ENCODE data around the gene AHDC1. TPM values are rescaled to one million over a fixed set of nuclear protein-coding genes. Genes with fewer than 3 reads are reported as not detected.

AHDC1 gene
- total RNA-seq, 5 donors from 2014 or later (not counting 1 experiment from before 2014, with no cell fraction given), result 21.9 to 26.4 (median 23.1) TPM

DNA sequence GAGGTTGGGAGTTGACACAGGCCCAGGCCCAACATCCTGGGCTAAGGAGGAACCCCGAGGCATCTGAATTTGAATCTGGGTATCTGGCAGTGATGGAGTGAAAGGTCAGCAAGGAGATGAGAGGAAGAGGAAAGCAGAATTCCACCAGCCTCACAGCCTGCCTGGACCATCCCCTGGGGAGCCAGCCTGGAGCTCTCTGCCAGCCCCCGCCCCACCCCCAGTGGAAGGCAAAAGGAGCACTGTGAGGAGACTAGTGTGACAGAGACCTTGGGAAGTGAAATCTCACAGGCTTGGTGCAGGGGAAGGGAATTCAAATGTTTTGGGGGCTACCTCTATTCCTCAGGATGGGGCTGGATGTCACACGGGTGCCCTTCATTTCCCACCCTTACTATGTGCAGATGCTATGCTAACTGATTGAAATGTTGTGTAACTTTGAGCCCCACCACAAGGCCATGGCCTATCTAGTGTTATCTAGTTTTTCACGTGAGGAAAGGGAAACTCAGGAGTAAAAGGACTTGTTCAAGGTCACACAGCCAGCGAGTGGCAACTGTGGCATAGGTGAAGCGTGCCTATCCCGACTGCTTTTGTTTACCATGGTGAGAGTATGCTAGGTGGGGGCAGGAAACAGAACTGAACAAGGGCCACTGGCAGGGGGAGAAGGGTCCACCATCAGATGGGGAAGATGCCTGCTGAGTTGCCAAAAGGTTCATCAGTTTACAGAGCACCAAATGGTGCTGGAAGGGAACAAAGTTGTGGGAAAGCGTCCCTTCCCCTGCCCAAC lies 29.8 kb downstream of the AHDC1 start:
- peaks cover 7 to 24% of the 10 kb centered on the region in 2 experiments for H3K4me1 ChIP-seq (ENCODE audit: control insufficient read depth in 1 of 2, extremely low read depth in 1 of 2, insufficient read depth in 2 of 2, low read length in 2 of 2)
- ChIA-PET POLR2A (no interaction called here), CTCF (interaction anchor here (0.6 to 0.9 kb wide), 3 partner anchors 88 to 194 kb away, joined by 3 to 5 read pairs (median 5); no protein-coding TSS in a partner anchor)
- WGBS (ENCODE audit: insufficient coverage), result 89% methylated on average over 4 of the region's 8 CpGs
- H3K4me1 Mint-ChIP-seq, result peaks cover 33 to 42% (median 39%) of the 10 kb centered on the region in 3 donors
- no peaks in the 10 kb centered on the region for H3K36me3 Mint-ChIP-seq
- DNase-seq (no peak), ATAC-seq (replicated peaks in 1 of 4) (no peak)
- H3K27me3 Mint-ChIP-seq, result no peaks in the 10 kb centered on the region
- H3K9me3 Mint-ChIP-seq, result no peaks in the 10 kb centered on the region
- no peak overlapping the region for H3K4me3 ChIP-seq (ENCODE audit: control insufficient read depth in 1 of 2, extremely low read depth in 1 of 2, low read length in 1 of 2)
- H3K27me3 ChIP-seq (replicated peaks in 1 of 2; ENCODE audit: control insufficient read depth in 2 of 2, extremely low read depth in 1 of 2, insufficient read depth in 2 of 2, low read length in 1 of 2), result peaks cover 0 to 9% of the 10 kb centered on the region in 2 experiments
- H3K27ac Mint-ChIP-seq, result peak overlapping the region in 1 of 2 donors; percentile 29
- H3K36me3 ChIP-seq (ENCODE audit: control insufficient read depth in 2 of 2, extremely low read depth in 1 of 2, insufficient read depth in 1 of 2, low read length in 1 of 2), result no peaks in the 10 kb centered on the region
- peak overlapping the region; percentile 3 to 48 (median 41) for H3K4me3 Mint-ChIP-seq
- no peaks in the 10 kb centered on the region for H3K9me3 ChIP-seq
- no peak overlapping the region for H3K27ac ChIP-seq (ENCODE audit: low read length)

- POLR2A ChIA-PET, result no interaction called here
- Mint-ChIP-seq H3K4me3 (no peak overlapping the region), H3K36me3 (no peaks in the 10 kb centered on the region), H3K9me3 (no peaks in the 10 kb centered on the region), H3K27ac (peak overlapping the region; percentile 4 to 50), H3K27me3 (no peaks in the 10 kb centered on the region), H3K4me1 (peaks cover 37 to 49% (median 46%) of the 10 kb centered on the region in 3 donors)
- no peak for ATAC-seq (replicated peaks in 1 of 4)
- H3K9me3 ChIP-seq, result no peaks in the 10 kb centered on the region
- peaks cover 9 to 33% of the 10 kb centered on the region in 2 experiments for H3K4me1 ChIP-seq (ENCODE audit: control insufficient read depth in 1 of 2, extremely low read depth in 1 of 2, insufficient read depth in 2 of 2, low read length in 2 of 2)
- H3K27me3 ChIP-seq (replicated peaks in 1 of 2; ENCODE audit: control insufficient read depth in 2 of 2, extremely low read depth in 1 of 2, insufficient read depth in 2 of 2, low read length in 1 of 2), result peaks cover 0 to 9% of the 10 kb centered on the region in 2 experiments
- H3K36me3 ChIP-seq (ENCODE audit: control insufficient read depth in 2 of 2, extremely low read depth in 1 of 2, insufficient read depth in 1 of 2, low read length in 1 of 2), result no peaks in the 10 kb centered on the region
- 83% methylated on average over 8 of the region's 14 CpGs for WGBS (ENCODE audit: insufficient coverage)
- H3K27ac ChIP-seq (ENCODE audit: low read length), result no peak overlapping the region
- CTCF ChIA-PET, result interaction anchor here (0.6 to 1.4 kb wide), 3 partner anchors 17 to 195 kb away, joined by 3 to 5 read pairs (median 3); no protein-coding TSS in a partner anchor
- no peak overlapping the region for H3K4me3 ChIP-seq (ENCODE audit: control insufficient read depth in 1 of 2, extremely low read depth in 1 of 2, low read length in 1 of 2)
- no peak for DNase-seq
These were observed 31.1 kb downstream of the AHDC1 start for GRCh38 chr1:27572679-27573426.

GRCh38 chr1:27572019-27572678 lies 31.8 kb downstream of the AHDC1 start:
- H3K36me3 Mint-ChIP-seq, result no peaks in the 10 kb centered on the region
- no peaks in the 10 kb centered on the region for H3K27me3 Mint-ChIP-seq
- no peak overlapping the region for H3K27ac ChIP-seq (ENCODE audit: low read length)
- H3K4me1 Mint-ChIP-seq, result peaks cover 39 to 51% (median 48%) of the 10 kb centered on the region in 3 donors
- H3K4me3 ChIP-seq (ENCODE audit: control insufficient read depth in 1 of 2, extremely low read depth in 1 of 2, low read length in 1 of 2), result no peak overlapping the region
- no peaks in the 10 kb centered on the region for H3K36me3 ChIP-seq (ENCODE audit: control insufficient read depth in 2 of 2, extremely low read depth in 1 of 2, insufficient read depth in 1 of 2, low read length in 1 of 2)
- peaks cover 0 to 4% of the 10 kb centered on the region in 2 experiments for H3K27me3 ChIP-seq (replicated peaks in 1 of 2; ENCODE audit: control insufficient read depth in 2 of 2, extremely low read depth in 1 of 2, insufficient read depth in 2 of 2, low read length in 1 of 2)
- H3K27ac Mint-ChIP-seq, result peak overlapping the region; percentile 4 to 50
- peaks cover 11 to 35% of the 10 kb centered on the region in 2 experiments for H3K4me1 ChIP-seq (ENCODE audit: control insufficient read depth in 1 of 2, extremely low read depth in 1 of 2, insufficient read depth in 2 of 2, low read length in 2 of 2)
- no peak overlapping the region for H3K4me3 Mint-ChIP-seq
- ChIA-PET CTCF (interaction anchor here (0.7 to 1.4 kb wide), 2 partner anchors 16 to 29 kb away, joined by 3 to 4 read pairs; no protein-coding TSS in a partner anchor), POLR2A (no interaction called here)
- H3K9me3 Mint-ChIP-seq, result no peaks in the 10 kb centered on the region
- DNase-seq (no peak), ATAC-seq (replicated peaks in 1 of 4) (no peak)
- WGBS (ENCODE audit: insufficient coverage), result 80% methylated on average over 3 of the region's 9 CpGs
- no peaks in the 10 kb centered on the region for H3K9me3 ChIP-seq

GRCh38 chr1:27571439-27572018 lies 32.4 kb downstream of the AHDC1 start:
- H3K9me3 Mint-ChIP-seq, result no peaks in the 10 kb centered on the region
- CTCF ChIA-PET, result interaction anchor here in 1 of 2 donors (0.7 to 1.4 kb wide), 2 partner anchors 15 to 28 kb away, joined by 4 read pairs; no protein-coding TSS in a partner anchor
- H3K4me1 ChIP-seq (ENCODE audit: control insufficient read depth in 1 of 2, extremely low read depth in 1 of 2, insufficient read depth in 2 of 2, low read length in 2 of 2), result peaks cover 11 to 41% of the 10 kb centered on the region in 2 experiments
- POLR2A ChIA-PET, result no interaction called here
- H3K27ac Mint-ChIP-seq, result peak overlapping the region in 1 of 2 donors; percentile 22
- 83% methylated on average over 7 of the region's 18 CpGs for WGBS (ENCODE audit: insufficient coverage)
- ATAC-seq (replicated peaks in 1 of 4) (no peak), DNase-seq (no peak)
- peaks cover 0 to 4% of the 10 kb centered on the region in 2 experiments for H3K27me3 ChIP-seq (replicated peaks in 1 of 2; ENCODE audit: control insufficient read depth in 2 of 2, extremely low read depth in 1 of 2, insufficient read depth in 2 of 2, low read length in 1 of 2)
- no peaks in the 10 kb centered on the region for H3K36me3 Mint-ChIP-seq
- peaks cover 33 to 46% (median 42%) of the 10 kb centered on the region in 3 donors for H3K4me1 Mint-ChIP-seq
- H3K4me3 Mint-ChIP-seq, result no peak overlapping the region
- no peaks in the 10 kb centered on the region for H3K9me3 ChIP-seq
- H3K27me3 Mint-ChIP-seq, result no peaks in the 10 kb centered on the region
- H3K4me3 ChIP-seq (ENCODE audit: control insufficient read depth in 1 of 2, extremely low read depth in 1 of 2, low read length in 1 of 2), result no peak overlapping the region
- H3K27ac ChIP-seq (ENCODE audit: low read length), result no peak overlapping the region
- H3K36me3 ChIP-seq (ENCODE audit: control insufficient read depth in 2 of 2, extremely low read depth in 1 of 2, insufficient read depth in 1 of 2, low read length in 1 of 2), result no peaks in the 10 kb centered on the region

DNA sequence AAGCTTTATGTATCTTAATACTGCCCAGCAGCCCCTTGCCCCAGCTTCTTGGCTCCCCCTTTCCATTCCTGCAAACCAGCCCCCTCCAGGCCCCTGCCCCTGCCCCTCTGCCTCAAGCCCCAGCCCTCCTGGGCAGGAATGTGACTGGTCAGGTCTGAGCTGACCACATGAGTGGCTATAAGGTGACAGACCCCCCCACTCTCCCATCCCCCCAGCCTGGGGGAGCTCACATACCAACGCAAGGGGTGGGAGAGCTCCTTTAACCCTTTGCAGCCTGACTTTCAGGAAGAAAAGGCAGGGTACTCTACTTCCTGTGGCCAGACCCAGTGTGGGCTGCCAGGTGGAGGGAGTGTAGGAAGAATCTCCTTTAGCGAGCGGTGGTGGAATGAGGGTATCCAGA lies 33.2 kb downstream of the AHDC1 start:
- ChIA-PET POLR2A (interaction anchor here (0.5 kb wide), 2 partner anchors 48 to 352 kb away, joined by 3 to 4 read pairs; no protein-coding TSS in a partner anchor), CTCF (interaction anchor here in 1 of 2 donors (1.4 to 2.3 kb wide), 2 partner anchors 14 to 92 kb away, joined by 4 to 15 read pairs; no protein-coding TSS in a partner anchor)
- peaks cover 32 to 47% (median 46%) of the 10 kb centered on the region in 3 donors for H3K4me1 Mint-ChIP-seq
- H3K27me3 Mint-ChIP-seq, result no peaks in the 10 kb centered on the region
- H3K27me3 ChIP-seq (replicated peaks in 1 of 2; ENCODE audit: control insufficient read depth in 2 of 2, extremely low read depth in 1 of 2, insufficient read depth in 2 of 2, low read length in 1 of 2), result no peaks in the 10 kb centered on the region
- no peaks in the 10 kb centered on the region for H3K36me3 Mint-ChIP-seq
- no peak overlapping the region for H3K27ac ChIP-seq (ENCODE audit: low read length)
- peak overlapping the region in 1 of 2 donors; percentile 66 for H3K27ac Mint-ChIP-seq
- H3K4me3 Mint-ChIP-seq, result no peak overlapping the region
- DNase-seq (no peak), ATAC-seq (replicated peaks in 1 of 4) (no peak)
- peaks cover 16 to 35% of the 10 kb centered on the region in 2 experiments for H3K4me1 ChIP-seq (ENCODE audit: control insufficient read depth in 1 of 2, extremely low read depth in 1 of 2, insufficient read depth in 2 of 2, low read length in 2 of 2)
- H3K9me3 Mint-ChIP-seq, result no peaks in the 10 kb centered on the region
- H3K4me3 ChIP-seq (ENCODE audit: control insufficient read depth in 1 of 2, extremely low read depth in 1 of 2, low read length in 1 of 2), result no peak overlapping the region
- H3K36me3 ChIP-seq (ENCODE audit: control insufficient read depth in 2 of 2, extremely low read depth in 1 of 2, insufficient read depth in 1 of 2, low read length in 1 of 2), result no peaks in the 10 kb centered on the region
- no CpG with 5 or more reads among the region's 3 CpGs for WGBS (ENCODE audit: insufficient coverage)
- H3K9me3 ChIP-seq, result no peaks in the 10 kb centered on the region

Measured in T-cell (primary cell).